ENCODE results near the gene ZBTB20. TPM values are rescaled to one million over a fixed set of nuclear protein-coding genes. Genes with fewer than 3 reads are reported as not detected.

Gene ZBTB20
- total RNA-seq, 1 experiment from 2014 or later, result 1.6 TPM

DNA sequence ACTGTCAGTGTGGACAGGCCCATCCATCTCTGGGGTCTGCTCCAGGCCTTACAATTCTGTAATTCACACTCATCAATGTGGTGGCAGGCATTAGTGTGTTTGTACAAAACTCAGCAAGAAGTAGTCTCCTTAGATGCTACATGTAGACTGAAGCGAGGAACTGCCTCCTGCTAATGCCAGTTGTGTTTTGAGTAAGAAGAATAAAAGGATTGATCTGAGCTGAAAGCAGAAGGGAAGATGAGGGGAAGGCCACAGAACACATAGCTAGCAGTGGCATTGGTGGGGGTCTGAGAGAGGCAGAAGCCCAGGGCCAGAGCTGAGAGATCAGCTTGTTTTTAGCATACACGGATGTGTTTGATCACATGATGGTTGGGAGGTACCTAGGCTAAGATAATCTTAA, 709.2 kb downstream of the ZBTB20 start:
- no peaks in the 10 kb centered on the region for H3K79me2 ChIP-seq (ENCODE audit: low read length)
- no peak overlapping the region for H3K4me2 ChIP-seq (ENCODE audit: low read depth, low read length, poor library complexity, severe bottlenecking)
- H3K4me1 ChIP-seq (ENCODE audit: low read length), result peaks cover 8% of the 10 kb centered on the region
- H3K27me3 ChIP-seq (ENCODE audit: low read length), result no peaks in the 10 kb centered on the region
- no peaks in the 10 kb centered on the region for H3K9me3 ChIP-seq (ENCODE audit: low read length)
- H4K20me1 ChIP-seq (ENCODE audit: insufficient read depth, low read depth, low read length), result no peaks in the 10 kb centered on the region
- H2AFZ ChIP-seq (ENCODE audit: low read length), result no peak overlapping the region
- DNase-seq, result no peak
- no peaks in the 10 kb centered on the region for H3K36me3 ChIP-seq (ENCODE audit: insufficient read depth, low read length)
- no peaks in the 10 kb centered on the region for H3K9me2 ChIP-seq (replicated peaks; ENCODE audit: insufficient read depth, low read length)
- H3K27ac ChIP-seq (ENCODE audit: low read length), result no peak overlapping the region
- H3K4me3 ChIP-seq (ENCODE audit: low read length), result no peak overlapping the region
- H3K9ac ChIP-seq (ENCODE audit: low read length), result no peak overlapping the region

DNA sequence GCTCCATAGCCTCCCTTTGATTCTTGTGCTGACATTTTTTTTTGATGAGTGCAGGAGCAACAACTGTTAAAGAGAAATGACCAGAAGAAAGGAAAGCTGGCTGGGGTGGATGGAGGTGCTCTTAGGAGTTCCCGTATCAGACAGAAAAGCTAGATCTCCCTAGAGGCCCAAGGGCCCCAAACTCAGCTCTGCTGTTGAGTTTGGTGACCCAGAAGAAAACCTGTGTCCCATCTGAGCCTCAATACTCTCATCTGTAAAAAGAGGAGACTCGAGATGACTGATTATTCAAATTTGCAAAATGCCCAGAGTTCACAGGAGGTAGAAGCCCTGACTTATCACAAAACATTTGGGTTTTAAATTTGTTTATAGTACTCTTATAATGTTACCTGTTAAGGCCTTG, 710.9 kb downstream of the ZBTB20 start:
- no peak for DNase-seq
- no peaks in the 10 kb centered on the region for H3K9me3 ChIP-seq (ENCODE audit: low read length)
- H3K4me1 ChIP-seq (ENCODE audit: low read length), result peaks cover 8% of the 10 kb centered on the region
- peak overlapping the region; percentile 12; the same call in 1 of the 2 replicates for H2AFZ ChIP-seq (ENCODE audit: low read length)
- H3K36me3 ChIP-seq (ENCODE audit: insufficient read depth, low read length), result no peaks in the 10 kb centered on the region
- no peaks in the 10 kb centered on the region for H3K79me2 ChIP-seq (ENCODE audit: low read length)
- no peaks in the 10 kb centered on the region for H3K9me2 ChIP-seq (replicated peaks; ENCODE audit: insufficient read depth, low read length)
- H3K27ac ChIP-seq (ENCODE audit: low read length), result no peak overlapping the region
- H3K4me3 ChIP-seq (ENCODE audit: low read length), result no peak overlapping the region
- no peak overlapping the region for H3K9ac ChIP-seq (ENCODE audit: low read length)
- H4K20me1 ChIP-seq (ENCODE audit: insufficient read depth, low read depth, low read length), result no peaks in the 10 kb centered on the region
- no peak overlapping the region for H3K4me2 ChIP-seq (ENCODE audit: low read depth, low read length, poor library complexity, severe bottlenecking)
- no peaks in the 10 kb centered on the region for H3K27me3 ChIP-seq (ENCODE audit: low read length)

DNA sequence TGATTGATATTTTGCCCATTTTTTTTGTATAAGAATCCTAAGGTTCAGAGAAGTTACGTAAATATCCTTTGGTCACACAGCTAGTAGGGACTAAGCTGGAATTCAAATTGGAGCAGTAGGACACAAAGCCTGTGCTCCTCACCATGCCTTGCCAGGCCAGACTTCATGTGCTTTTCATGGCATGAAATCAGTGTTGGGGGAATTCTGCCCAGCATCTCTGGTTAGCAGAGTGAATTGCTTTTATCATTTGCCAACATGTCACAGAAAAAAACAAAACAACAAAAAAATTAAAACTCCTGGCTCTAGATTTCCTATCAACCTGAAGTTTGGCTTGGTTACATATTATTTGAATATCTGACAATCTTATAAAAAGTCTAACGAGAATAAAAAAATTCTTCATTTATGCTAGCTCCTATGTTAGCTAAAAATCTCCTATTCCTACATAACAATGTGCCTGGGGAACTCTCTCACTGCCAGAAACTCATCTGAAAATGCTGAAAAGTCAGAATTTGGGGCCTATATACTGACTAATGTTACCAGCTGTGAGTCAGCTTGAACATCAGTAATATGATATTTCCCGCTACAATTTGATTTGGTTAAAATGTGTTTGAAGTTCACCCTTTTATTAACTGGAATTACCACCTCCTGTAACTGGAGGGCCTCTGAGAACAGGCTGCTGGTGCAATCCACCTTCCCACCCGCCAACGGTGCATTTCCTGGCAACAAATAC, 711.5 kb downstream of the ZBTB20 start:
- no peaks in the 10 kb centered on the region for H3K27me3 ChIP-seq (ENCODE audit: low read length)
- peaks cover 8% of the 10 kb centered on the region for H3K4me1 ChIP-seq (ENCODE audit: low read length)
- H4K20me1 ChIP-seq (ENCODE audit: insufficient read depth, low read depth, low read length), result no peaks in the 10 kb centered on the region
- no peak overlapping the region for H3K4me3 ChIP-seq (ENCODE audit: low read length)
- no peak overlapping the region for H3K4me2 ChIP-seq (ENCODE audit: low read depth, low read length, poor library complexity, severe bottlenecking)
- H2AFZ ChIP-seq (ENCODE audit: low read length), result peak overlapping the region; percentile 12; the same call in 1 of the 2 replicates
- no peaks in the 10 kb centered on the region for H3K36me3 ChIP-seq (ENCODE audit: insufficient read depth, low read length)
- no peak for DNase-seq
- H3K9ac ChIP-seq (ENCODE audit: low read length), result no peak overlapping the region
- H3K27ac ChIP-seq (ENCODE audit: low read length), result no peak overlapping the region
- no peaks in the 10 kb centered on the region for H3K79me2 ChIP-seq (ENCODE audit: low read length)
- no peaks in the 10 kb centered on the region for H3K9me2 ChIP-seq (replicated peaks; ENCODE audit: insufficient read depth, low read length)
- H3K9me3 ChIP-seq (ENCODE audit: low read length), result no peaks in the 10 kb centered on the region

DNA sequence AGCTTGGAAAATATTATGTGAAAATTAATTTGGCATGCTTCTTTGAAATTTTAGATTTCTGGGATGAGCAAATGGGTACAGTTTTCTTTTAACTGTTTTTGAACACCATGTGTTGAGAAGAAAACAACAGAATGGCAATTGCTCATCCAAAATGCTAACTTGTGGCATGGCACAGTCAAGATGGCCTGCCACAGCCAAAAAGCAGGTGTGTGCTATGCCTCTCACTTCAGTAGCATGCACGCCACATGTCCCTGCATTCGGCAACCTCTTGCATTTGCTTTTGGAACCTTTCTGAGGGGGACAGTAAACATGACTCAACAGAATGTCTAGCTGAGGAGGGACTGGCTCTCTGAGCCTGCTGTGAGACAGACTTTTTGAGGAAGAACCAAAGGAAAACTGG, 714.8 kb downstream of the ZBTB20 start:
- no peaks in the 10 kb centered on the region for H3K36me3 ChIP-seq (ENCODE audit: insufficient read depth, low read length)
- no peak for DNase-seq
- no peak overlapping the region for H3K27ac ChIP-seq (ENCODE audit: low read length)
- H2AFZ ChIP-seq (ENCODE audit: low read length), result no peak overlapping the region
- no peaks in the 10 kb centered on the region for H3K27me3 ChIP-seq (ENCODE audit: low read length)
- H3K4me1 ChIP-seq (ENCODE audit: low read length), result peaks cover 21% of the 10 kb centered on the region
- no peaks in the 10 kb centered on the region for H3K9me2 ChIP-seq (replicated peaks; ENCODE audit: insufficient read depth, low read length)
- H3K9me3 ChIP-seq (ENCODE audit: low read length), result no peaks in the 10 kb centered on the region
- no peaks in the 10 kb centered on the region for H4K20me1 ChIP-seq (ENCODE audit: insufficient read depth, low read depth, low read length)
- H3K79me2 ChIP-seq (ENCODE audit: low read length), result no peaks in the 10 kb centered on the region
- H3K9ac ChIP-seq (ENCODE audit: low read length), result no peak overlapping the region
- no peak overlapping the region for H3K4me3 ChIP-seq (ENCODE audit: low read length)
- no peak overlapping the region for H3K4me2 ChIP-seq (ENCODE audit: low read depth, low read length, poor library complexity, severe bottlenecking)

DNA sequence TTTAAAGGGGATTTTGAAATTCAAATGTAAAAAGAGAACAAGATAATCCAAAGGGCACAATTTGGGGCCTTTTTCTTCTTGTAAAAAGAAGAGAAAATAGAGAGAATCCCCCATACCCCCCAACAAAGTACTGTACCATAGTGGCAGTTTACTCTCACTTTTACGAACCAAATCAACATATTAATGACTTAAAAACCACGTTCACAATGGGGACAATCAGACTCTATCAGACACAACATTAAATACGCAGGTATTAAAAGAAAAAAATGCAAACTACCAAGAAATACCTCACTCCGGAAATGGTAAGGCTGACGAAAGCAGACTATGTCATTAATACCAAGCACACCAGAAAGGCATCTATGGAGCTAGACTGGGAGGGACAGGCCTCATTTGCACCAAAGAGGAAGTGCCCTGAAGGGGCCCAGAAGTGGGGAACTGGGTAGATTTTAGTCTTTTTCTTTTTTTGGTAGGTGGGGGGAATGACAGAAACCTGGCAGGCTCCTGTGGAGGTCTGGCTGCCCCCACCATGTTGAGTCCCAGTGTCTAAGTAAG, 719.0 kb downstream of the ZBTB20 start:
- Histone ChIP-seq H3K79me2 (ENCODE audit: low read length) (no peaks in the 10 kb centered on the region), H3K9ac (ENCODE audit: low read length) (no peak overlapping the region), H3K27ac (ENCODE audit: low read length) (no peak overlapping the region), H4K20me1 (ENCODE audit: insufficient read depth, low read depth, low read length) (no peaks in the 10 kb centered on the region), H3K4me2 (ENCODE audit: low read depth, low read length, poor library complexity, severe bottlenecking) (peak overlapping the region; percentile 8), H3K4me3 (ENCODE audit: low read length) (no peak overlapping the region), H3K9me2 (replicated peaks; ENCODE audit: insufficient read depth, low read length) (no peaks in the 10 kb centered on the region), H2AFZ (ENCODE audit: low read length) (peak overlapping the region; percentile 52; the same call in 1 of the 2 replicates), H3K9me3 (ENCODE audit: low read length) (no peaks in the 10 kb centered on the region), H3K27me3 (ENCODE audit: low read length) (no peaks in the 10 kb centered on the region), H3K4me1 (ENCODE audit: low read length) (peaks cover 14% of the 10 kb centered on the region), H3K36me3 (ENCODE audit: insufficient read depth, low read length) (no peaks in the 10 kb centered on the region)
- peak; percentile 63 for DNase-seq

DNA sequence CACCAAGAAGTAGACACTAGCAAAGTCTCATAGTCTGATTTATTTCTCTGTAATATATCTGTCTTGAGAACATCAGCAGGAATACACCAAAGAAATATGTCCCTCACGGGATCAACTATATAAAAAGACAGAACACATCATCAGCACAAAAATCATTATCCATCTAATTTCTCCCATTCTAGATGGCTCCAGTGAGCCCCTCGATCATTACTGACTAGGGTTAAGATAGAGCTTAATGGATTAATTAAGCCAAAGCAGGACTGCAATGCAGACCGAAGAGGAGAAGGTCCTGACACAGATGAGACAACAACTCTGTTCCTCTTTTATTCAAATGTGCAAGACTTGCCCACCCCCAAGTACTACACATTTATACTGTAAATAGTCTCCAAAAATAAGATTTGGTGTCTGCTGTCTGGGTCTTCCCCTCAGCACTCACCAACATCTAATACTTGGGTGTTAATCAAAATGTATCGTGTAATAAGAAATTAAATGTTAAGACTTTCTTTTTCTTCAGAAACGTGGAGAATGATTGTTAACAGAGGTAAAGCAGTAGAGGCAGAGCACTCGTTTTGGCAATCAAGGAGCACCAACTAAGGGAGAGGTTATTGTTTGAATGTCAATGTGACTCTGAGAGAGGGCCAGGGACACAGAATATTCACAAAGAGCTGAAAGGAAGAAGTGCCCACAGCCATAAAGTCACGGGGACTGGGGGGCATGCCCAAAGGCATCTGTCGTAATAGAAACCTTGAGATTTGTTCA, 719.6 kb downstream of the ZBTB20 start:
- no peak for DNase-seq
- Histone ChIP-seq H3K36me3 (ENCODE audit: insufficient read depth, low read length) (no peaks in the 10 kb centered on the region), H3K9me3 (ENCODE audit: low read length) (no peaks in the 10 kb centered on the region), H3K4me3 (ENCODE audit: low read length) (no peak overlapping the region), H3K9ac (ENCODE audit: low read length) (no peak overlapping the region), H3K27ac (ENCODE audit: low read length) (no peak overlapping the region), H3K4me1 (ENCODE audit: low read length) (peaks cover 14% of the 10 kb centered on the region), H2AFZ (ENCODE audit: low read length) (peak overlapping the region; percentile 52), H3K79me2 (ENCODE audit: low read length) (no peaks in the 10 kb centered on the region), H3K9me2 (replicated peaks; ENCODE audit: insufficient read depth, low read length) (no peaks in the 10 kb centered on the region), H3K27me3 (ENCODE audit: low read length) (no peaks in the 10 kb centered on the region), H3K4me2 (ENCODE audit: low read depth, low read length, poor library complexity, severe bottlenecking) (peak overlapping the region; percentile 8), H4K20me1 (ENCODE audit: insufficient read depth, low read depth, low read length) (no peaks in the 10 kb centered on the region)

DNA sequence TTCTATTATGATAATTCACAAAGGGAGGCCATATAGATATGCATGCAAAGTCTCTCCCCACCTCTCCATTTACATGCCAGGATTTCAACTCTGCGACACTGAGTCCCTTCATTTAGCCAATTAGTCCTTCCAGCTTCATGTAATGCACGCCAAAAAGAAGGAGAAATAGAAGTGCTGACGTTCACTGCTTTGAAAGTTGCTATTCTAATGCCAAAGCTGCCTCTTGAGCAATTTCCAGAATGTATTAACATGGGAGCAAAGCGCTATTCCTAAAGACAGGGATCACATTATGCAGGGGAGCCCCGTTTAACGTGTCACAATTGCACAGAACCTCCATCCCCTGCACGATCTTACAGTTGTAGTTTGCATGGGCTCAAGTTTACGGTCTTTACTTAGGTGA, 722.8 kb downstream of the ZBTB20 start:
- no peak for DNase-seq
- no peaks in the 10 kb centered on the region for H3K9me2 ChIP-seq (replicated peaks; ENCODE audit: insufficient read depth, low read length)
- no peak overlapping the region for H3K4me3 ChIP-seq (ENCODE audit: low read length)
- no peaks in the 10 kb centered on the region for H3K27me3 ChIP-seq (ENCODE audit: low read length)
- H3K4me2 ChIP-seq (ENCODE audit: low read depth, low read length, poor library complexity, severe bottlenecking), result no peak overlapping the region
- no peaks in the 10 kb centered on the region for H4K20me1 ChIP-seq (ENCODE audit: insufficient read depth, low read depth, low read length)
- no peaks in the 10 kb centered on the region for H3K79me2 ChIP-seq (ENCODE audit: low read length)
- H2AFZ ChIP-seq (ENCODE audit: low read length), result no peak overlapping the region
- H3K9me3 ChIP-seq (ENCODE audit: low read length), result no peaks in the 10 kb centered on the region
- peaks cover 14% of the 10 kb centered on the region for H3K4me1 ChIP-seq (ENCODE audit: low read length)
- no peak overlapping the region for H3K9ac ChIP-seq (ENCODE audit: low read length)
- no peaks in the 10 kb centered on the region for H3K36me3 ChIP-seq (ENCODE audit: insufficient read depth, low read length)
- no peak overlapping the region for H3K27ac ChIP-seq (ENCODE audit: low read length)

DNA sequence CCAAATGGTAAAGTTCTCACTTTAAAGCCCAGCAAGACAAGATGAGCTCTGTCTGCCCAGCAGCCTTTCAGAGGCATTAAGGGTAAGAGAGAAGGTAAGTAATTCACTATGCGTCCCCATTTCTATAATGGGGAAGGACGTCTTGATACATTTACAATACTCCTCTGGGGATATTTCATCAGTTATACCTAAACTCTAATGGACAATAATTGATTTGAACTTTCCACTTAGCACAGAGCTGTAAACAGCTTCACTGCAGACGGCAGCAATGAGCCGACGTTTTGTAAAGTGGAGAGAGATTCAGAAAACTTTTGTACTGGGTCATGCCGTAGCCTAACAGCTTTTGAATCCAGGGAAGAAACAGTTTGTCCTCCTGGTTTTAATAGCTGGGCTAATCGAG, 725.9 kb downstream of the ZBTB20 start:
- Histone ChIP-seq H3K9me2 (replicated peaks; ENCODE audit: insufficient read depth, low read length) (no peaks in the 10 kb centered on the region), H4K20me1 (ENCODE audit: insufficient read depth, low read depth, low read length) (no peaks in the 10 kb centered on the region), H3K4me1 (ENCODE audit: low read length) (no peaks in the 10 kb centered on the region; the same call in 1 of the 2 replicates), H2AFZ (ENCODE audit: low read length) (no peak overlapping the region), H3K36me3 (ENCODE audit: insufficient read depth, low read length) (no peaks in the 10 kb centered on the region), H3K79me2 (ENCODE audit: low read length) (no peaks in the 10 kb centered on the region), H3K27me3 (ENCODE audit: low read length) (no peaks in the 10 kb centered on the region), H3K4me2 (ENCODE audit: low read depth, low read length, poor library complexity, severe bottlenecking) (no peak overlapping the region), H3K9ac (ENCODE audit: low read length) (no peak overlapping the region), H3K4me3 (ENCODE audit: low read length) (no peak overlapping the region), H3K9me3 (ENCODE audit: low read length) (no peaks in the 10 kb centered on the region), H3K27ac (ENCODE audit: low read length) (no peak overlapping the region)
- no peak for DNase-seq

Data from Karpas-422 (cell line).